Mesenchymal stem cell (in vitro differentiated cells and primary cell): ENCODE measurements around the gene NFE2L2.
A peak's percentile ranks its signal among the peaks of the same experiment; 100 is the strongest.
"Not testable (repeated sequence)": the region's sequence is repeated elsewhere in the genome, so short reads cannot be mapped to it uniquely, and the experiment has no call there.

ENCODE experiments used
- DNase-seq: peaks from one replicate; pipeline ENCODE4 v3.0.0-alpha.2; 2013
- H2AFZ ChIP-seq: one replicate; pipeline ENCODE4 v1.6.1; 2013; ENCODE audit warnings: low read depth, mild to moderate bottlenecking, control low read depth, inconsistent platforms, low read length, moderate library complexity
- H2AK5ac ChIP-seq: 2 replicates; pipeline ENCODE4 v1.6.1; 2013; ENCODE audit warnings: low read length, moderate library complexity, mild to moderate bottlenecking, inconsistent platforms; ENCODE audit not compliant: severe bottlenecking
- H2BK120ac ChIP-seq: one replicate; pipeline ENCODE4 v1.6.1; 2013; ENCODE audit warnings: low read depth, mild to moderate bottlenecking, inconsistent platforms, low read length, moderate library complexity
- H2BK12ac ChIP-seq, 2 experiments: one replicate each; pipeline ENCODE4 v1.6.1; 2013; ENCODE audit warnings: inconsistent platforms in 2 of 2, low read length in 2 of 2, mild to moderate bottlenecking in 2 of 2, moderate library complexity in 2 of 2, control low read depth in 1 of 2
- H2BK15ac ChIP-seq: one replicate; pipeline ENCODE4 v1.6.1; 2013; ENCODE audit warnings: mild to moderate bottlenecking, low read depth, inconsistent platforms; ENCODE audit not compliant: poor library complexity, severe bottlenecking
- H2BK5ac ChIP-seq: 2 replicates; pipeline ENCODE4 v1.6.1; 2013; ENCODE audit warnings: low read depth, mild to moderate bottlenecking, low read length, control low read depth, inconsistent platforms; ENCODE audit not compliant: poor library complexity, severe bottlenecking
- H3K14ac ChIP-seq, 2 experiments: one replicate each; pipeline ENCODE4 v1.6.1; 2013; ENCODE audit warnings: inconsistent platforms in 2 of 2, low read length in 2 of 2, control low read depth in 1 of 2, mild to moderate bottlenecking in 1 of 2, moderate library complexity in 1 of 2
- H3K18ac ChIP-seq, 2 experiments: one replicate each; pipeline ENCODE4 v1.6.1; 2013; ENCODE audit warnings: inconsistent platforms in 2 of 2, low read length in 2 of 2, control low read depth in 1 of 2, low read depth in 1 of 2, mild to moderate bottlenecking in 1 of 2
- H3K23ac ChIP-seq, 2 experiments: one replicate each; pipeline ENCODE4 v1.6.1; 2013; ENCODE audit warnings: inconsistent platforms in 2 of 2, low read length in 2 of 2, mild to moderate bottlenecking in 2 of 2, moderate library complexity in 2 of 2, control low read depth in 1 of 2
- H3K27ac ChIP-seq: 2 replicates; pipeline ENCODE4 v1.5.1; 2013; ENCODE audit warnings: mild to moderate bottlenecking, moderate library complexity, low read length, control low read depth, inconsistent platforms; ENCODE audit not compliant: poor library complexity, severe bottlenecking
- H3K27me3 ChIP-seq, 2 experiments: 2 replicates each; pipeline versions ENCODE4 v1.6.1 to v1.7.0; 2013; ENCODE audit warnings: low read length in 2 of 2, mild to moderate bottlenecking in 2 of 2, moderate library complexity in 2 of 2, control low read depth in 1 of 2, inconsistent platforms in 1 of 2; ENCODE audit not compliant: control insufficient read depth in 1 of 2, insufficient read depth in 1 of 2
- H3K36me3 ChIP-seq, 2 experiments: 2 replicates each; pipeline versions ENCODE4 v1.6.1 to v1.7.0; 2013; ENCODE audit warnings: low read length in 2 of 2, control low read depth in 1 of 2, inconsistent platforms in 1 of 2, low read depth in 1 of 2, mild to moderate bottlenecking in 1 of 2; ENCODE audit not compliant: insufficient read depth in 2 of 2, control insufficient read depth in 1 of 2
- H3K4ac ChIP-seq, 2 experiments: one replicate each; pipeline ENCODE4 v1.6.1; 2013; ENCODE audit warnings: inconsistent platforms in 2 of 2, low read length in 2 of 2, mild to moderate bottlenecking in 2 of 2, moderate library complexity in 2 of 2, control low read depth in 1 of 2, low read depth in 1 of 2
- H3K4me1 ChIP-seq: 2 replicates; pipeline ENCODE4 v1.6.1; 2013; ENCODE audit warnings: low read depth, low read length, control low read depth; ENCODE audit not compliant: control insufficient read depth, insufficient read depth
- H3K4me2 ChIP-seq: 2 replicates; pipeline ENCODE4 v1.6.1; 2013; ENCODE audit warnings: low read length, mild to moderate bottlenecking, inconsistent platforms; ENCODE audit not compliant: poor library complexity, severe bottlenecking
- H3K4me3 ChIP-seq, 2 experiments: 2 replicates each; pipeline versions ENCODE4 v1.5.1 to v1.7.0; 2013; ENCODE audit warnings: low read length in 2 of 2, mild to moderate bottlenecking in 2 of 2, control low read depth in 1 of 2, low read depth in 1 of 2; ENCODE audit not compliant: insufficient read depth in 1 of 2
- H3K79me1 ChIP-seq: replicated peaks from 2 replicates; pipeline ENCODE4 v1.6.1; 2013; ENCODE audit warnings: mild to moderate bottlenecking, control low read depth, low read length, inconsistent platforms; ENCODE audit not compliant: poor library complexity, severe bottlenecking
- H3K9ac ChIP-seq: 2 replicates; pipeline ENCODE4 v1.7.0; 2013; ENCODE audit warnings: mild to moderate bottlenecking, low read length, moderate library complexity
- H3K9me3 ChIP-seq: 2 replicates; pipeline ENCODE4 v1.7.0; 2013; ENCODE audit warnings: mild to moderate bottlenecking, low read length; ENCODE audit not compliant: control insufficient read depth
- H4K8ac ChIP-seq: one replicate; pipeline ENCODE4 v1.6.1; 2013; ENCODE audit warnings: inconsistent platforms, mild to moderate bottlenecking, low read length, moderate library complexity
- H4K91ac ChIP-seq: one replicate; pipeline ENCODE4 v1.6.1; 2013; ENCODE audit warnings: mild to moderate bottlenecking, low read length, inconsistent platforms
- WGBS: methylation state at CpG from one replicate; pipeline ENCODE4 v1.1.7; 2013; ENCODE audit warnings: mixed read lengths; 5-methylcytosine and 5-hydroxymethylcytosine counted together

NFE2L2 gene

DNA sequence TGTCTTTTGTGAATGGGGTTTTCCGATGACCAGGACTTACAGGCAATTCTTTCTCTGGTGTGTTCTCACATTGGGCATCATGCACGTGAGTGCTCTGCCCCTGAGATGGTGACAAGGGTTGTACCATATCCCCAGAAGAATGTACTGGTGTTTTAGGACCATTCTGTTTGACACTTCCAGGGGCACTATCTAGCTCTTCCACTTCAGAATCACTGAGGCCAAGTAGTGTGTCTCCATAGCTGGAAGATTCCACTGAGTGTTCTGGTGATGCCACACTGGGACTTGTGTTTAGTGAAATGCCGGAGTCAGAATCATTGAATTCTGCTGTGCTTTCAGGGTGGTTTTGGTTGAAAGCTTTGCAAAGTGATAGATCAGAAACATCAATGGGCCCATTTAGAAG, 33.3 kb downstream of the NFE2L2 start:
- Histone ChIP-seq H3K4ac (no peak overlapping the region), H3K9me3 (no peaks in the 10 kb centered on the region), H3K36me3 (peaks cover 23 to 81% of the 10 kb centered on the region in 2 experiments), H2BK120ac (no peak overlapping the region), H3K23ac (no peak overlapping the region), H3K4me2 (no peak overlapping the region), H2BK12ac (no peak overlapping the region), H3K27ac (no peak overlapping the region), H2AFZ (no peak overlapping the region), H4K91ac (no peak overlapping the region), H3K9ac (no peak overlapping the region), H3K4me3 (no peak overlapping the region), H2BK15ac (no peak overlapping the region), H3K14ac (no peak overlapping the region), H2BK5ac (no peak overlapping the region), H3K18ac (no peak overlapping the region), H3K79me1 (peaks cover 7% of the 10 kb centered on the region), H3K4me1 (peaks cover 2% of the 10 kb centered on the region), H2AK5ac (no peak overlapping the region), H4K8ac (no peak overlapping the region), H3K27me3 (no peaks in the 10 kb centered on the region)
- WGBS: 97% methylated on average over 3 of the region's 3 CpGs
- no peak for DNase-seq

DNA sequence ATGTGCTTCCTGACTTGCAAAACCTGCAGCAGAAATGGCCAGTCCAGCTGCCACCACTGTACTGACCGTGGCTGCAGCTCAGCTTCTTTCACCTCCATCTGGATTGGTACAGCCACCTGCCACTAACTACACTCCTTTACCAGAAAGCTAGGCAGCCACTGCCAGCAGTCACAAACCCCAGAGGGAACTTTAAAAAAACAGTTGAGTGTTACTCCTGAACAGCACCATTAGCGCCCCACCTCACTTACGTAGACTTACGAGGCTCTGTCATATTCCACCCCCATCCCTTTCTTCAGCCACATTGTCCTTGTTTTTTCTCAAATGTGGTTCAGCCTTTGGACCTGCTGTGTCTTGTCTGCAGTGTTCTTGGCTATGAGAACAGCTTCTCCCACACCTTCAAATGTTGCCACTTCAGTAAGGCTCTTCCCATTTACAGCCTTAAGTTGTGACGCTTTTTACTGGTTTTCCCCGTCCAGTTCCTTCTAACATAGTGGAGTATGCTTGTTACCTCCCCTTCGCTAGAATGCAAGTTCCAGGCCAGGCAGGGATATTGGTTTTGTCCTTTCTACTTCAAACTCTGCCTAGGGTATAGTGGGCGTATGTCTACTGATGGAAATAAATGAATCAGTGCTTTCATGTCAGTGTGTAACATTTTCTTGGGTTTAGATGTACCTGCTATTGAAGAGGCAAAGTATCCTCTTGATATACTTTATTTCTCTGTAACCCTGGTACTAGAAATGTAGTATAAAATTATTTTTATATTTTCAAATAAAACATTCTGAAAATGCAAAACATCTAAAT, 34.9 kb downstream of the NFE2L2 start:
- no peaks in the 10 kb centered on the region for H3K27me3 ChIP-seq
- no peak overlapping the region for H2BK12ac ChIP-seq
- no peak overlapping the region for H3K4me3 ChIP-seq
- no peak overlapping the region for H3K27ac ChIP-seq
- H3K9me3 ChIP-seq: no peaks in the 10 kb centered on the region
- no peak overlapping the region for H2BK120ac ChIP-seq
- H4K8ac ChIP-seq: no peak overlapping the region
- no peak overlapping the region for H2AFZ ChIP-seq
- no peak overlapping the region for H3K4ac ChIP-seq
- 95% methylated on average over 8 of the region's 8 CpGs for WGBS
- no peak overlapping the region for H2AK5ac ChIP-seq
- H2BK15ac ChIP-seq: no peak overlapping the region
- no peaks in the 10 kb centered on the region for H3K4me1 ChIP-seq
- DNase-seq: no peak
- H4K91ac ChIP-seq: no peak overlapping the region
- H3K9ac ChIP-seq: no peak overlapping the region
- H3K14ac ChIP-seq: no peak overlapping the region
- H3K23ac ChIP-seq: no peak overlapping the region
- H3K18ac ChIP-seq: peak overlapping the region in 1 of 2 experiments; percentile 24
- no peak overlapping the region for H2BK5ac ChIP-seq
- peaks cover 17 to 78% of the 10 kb centered on the region in 2 experiments for H3K36me3 ChIP-seq
- H3K4me2 ChIP-seq: no peak overlapping the region
- peaks cover 7% of the 10 kb centered on the region for H3K79me1 ChIP-seq

DNA sequence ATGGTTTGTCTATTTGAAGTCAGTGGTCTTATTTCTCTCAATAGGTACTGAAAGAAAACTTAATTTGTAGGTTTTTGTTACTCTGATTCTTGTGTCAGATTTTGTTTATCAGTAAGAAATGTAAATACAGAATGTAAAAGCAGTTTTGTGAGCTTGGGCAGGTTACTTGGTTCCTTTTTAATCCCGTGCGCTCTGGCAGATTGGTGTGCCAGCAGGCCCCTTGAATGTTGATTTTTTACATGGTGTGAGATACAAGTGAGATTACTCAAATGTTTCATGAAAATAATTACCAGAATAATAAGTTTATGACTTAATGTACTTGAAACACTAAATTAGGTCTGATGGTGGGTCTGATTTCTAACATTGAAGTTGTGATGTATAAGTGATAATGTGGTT, 38.6 kb downstream of the NFE2L2 start:
- Histone ChIP-seq H3K14ac (no peak overlapping the region), H3K18ac (no peak overlapping the region)

DNA sequence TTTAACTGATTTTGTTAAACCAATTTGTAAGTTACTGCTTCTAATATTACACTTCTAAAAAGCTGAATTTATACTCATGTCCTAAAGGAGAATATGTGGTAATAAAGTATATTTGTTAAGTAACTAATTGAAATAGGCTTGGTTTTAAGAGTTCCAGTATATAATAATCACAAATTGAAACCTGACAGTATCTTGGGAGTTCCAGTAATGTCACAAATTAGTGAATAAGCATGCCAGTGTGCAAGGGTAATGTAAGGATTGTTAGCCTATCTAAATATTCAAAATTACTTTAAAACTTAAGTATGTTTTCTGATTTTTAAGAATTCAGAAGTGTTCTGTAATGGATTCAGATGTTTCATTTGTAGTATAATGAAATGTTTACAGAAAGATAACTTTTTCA, 41.1 kb downstream of the NFE2L2 start:
- not testable (repeated sequence) for H2BK12ac ChIP-seq, H3K4ac ChIP-seq, H3K4me3 ChIP-seq, H3K23ac ChIP-seq, H3K9me3 ChIP-seq, H4K91ac ChIP-seq, H3K18ac ChIP-seq, H3K27ac ChIP-seq, H3K14ac ChIP-seq, H3K4me1 ChIP-seq, H3K27me3 ChIP-seq, H4K8ac ChIP-seq, H2BK15ac ChIP-seq, H3K79me1 ChIP-seq, H3K4me2 ChIP-seq, DNase-seq, H2AFZ ChIP-seq, H2AK5ac ChIP-seq, H2BK120ac ChIP-seq, H2BK5ac ChIP-seq
- peaks cover 4 to 73% of the 10 kb centered on the region in 2 experiments for H3K36me3 ChIP-seq
- peak overlapping the region; percentile 45 for H3K9ac ChIP-seq

More for the DNA sequence above, 38.6 kb downstream of the NFE2L2 start:
- no peak for DNase-seq
- no peak overlapping the region for H4K91ac ChIP-seq
- no peaks in the 10 kb centered on the region for H3K27me3 ChIP-seq
- H3K36me3 ChIP-seq: peaks cover 11 to 76% of the 10 kb centered on the region in 2 experiments
- H3K4me3 ChIP-seq: no peak overlapping the region
- H4K8ac ChIP-seq: no peak overlapping the region
- no peak overlapping the region for H3K23ac ChIP-seq
- no peak overlapping the region for H3K9ac ChIP-seq
- H3K4me1 ChIP-seq: no peaks in the 10 kb centered on the region
- 92% methylated on average over 2 of the region's 2 CpGs for whole genome bisulfite sequencing
- H3K27ac ChIP-seq: no peak overlapping the region
- no peak overlapping the region for H2AFZ ChIP-seq
- H2BK12ac ChIP-seq: no peak overlapping the region
- H3K79me1 ChIP-seq: peaks cover 5% of the 10 kb centered on the region
- no peak overlapping the region for H2BK5ac ChIP-seq
- no peak overlapping the region for H3K4me2 ChIP-seq
- no peak overlapping the region for H2BK15ac ChIP-seq
- no peak overlapping the region for H2BK120ac ChIP-seq
- no peak overlapping the region for H2AK5ac ChIP-seq
- no peak overlapping the region for H3K4ac ChIP-seq
- H3K9me3 ChIP-seq: no peaks in the 10 kb centered on the region
